H1 (cell line): ENCODE results near the gene TNS3. TPM values are rescaled to one million over a fixed set of nuclear protein-coding genes. Genes with fewer than 3 reads are reported as not detected.

Experiments
- CEBPB ChIP-seq: IDR thresholded peaks from 2 replicates; pipeline ENCODE4 v1.6.1; 2012; ENCODE audit warnings: low read depth, low read length
- GABPA ChIP-seq: IDR thresholded peaks from 2 replicates; pipeline ENCODE4 v1.6.1; 2011; ENCODE audit warnings: mild to moderate bottlenecking, low read length, moderate library complexity, borderline replicate concordance; ENCODE audit not compliant: insufficient read depth
- JUND ChIP-seq: IDR thresholded peaks from 2 replicates; pipeline ENCODE4 v1.6.1; 2011; ENCODE audit warnings: mild to moderate bottlenecking, improper control_type of control experiment, low read length
- SP2 ChIP-seq: IDR thresholded peaks from 2 replicates; pipeline ENCODE4 v1.6.1; 2012; ENCODE audit warnings: mild to moderate bottlenecking, low read length, inconsistent platforms
- polyA plus RNA-seq, 7 experiments: library from polyadenylated mRNA; depleted of rRNA in 3 of 7; stranded (reverse) in 5 of 7; unstranded in 2 of 7; fragments of >200 nt in 5 of 7; fragments of 200-250 nt in 2 of 7; gene quantifications; 1 replicate in 5 of 7; 2 replicates in 1 of 7; 4 replicates in 1 of 7; pipeline versions ENCODE4 v1.2.1 to v1.2.3, GENCODE V29; 2011 to 2013; ENCODE audit warnings: missing spikeins in 2 of 7, mixed read lengths in 2 of 7
- total RNA-seq: library from RNA; stranded (reverse); fragmentation: NEBNext Ultra II Directional; extraction: Animal tissue kit (Norgen Biotek cat#: 25700); gene quantifications from 2 replicates; pipeline ENCODE4 v1.2.1, GENCODE V29; 2021

The TNS3 gene
- total and polyA plus RNA-seq, 2 of the 8 experiments (the other 6 are each of a cell fraction or from before 2014, with no cell fraction given): 11.9 to 24.2 TPM

DNA sequence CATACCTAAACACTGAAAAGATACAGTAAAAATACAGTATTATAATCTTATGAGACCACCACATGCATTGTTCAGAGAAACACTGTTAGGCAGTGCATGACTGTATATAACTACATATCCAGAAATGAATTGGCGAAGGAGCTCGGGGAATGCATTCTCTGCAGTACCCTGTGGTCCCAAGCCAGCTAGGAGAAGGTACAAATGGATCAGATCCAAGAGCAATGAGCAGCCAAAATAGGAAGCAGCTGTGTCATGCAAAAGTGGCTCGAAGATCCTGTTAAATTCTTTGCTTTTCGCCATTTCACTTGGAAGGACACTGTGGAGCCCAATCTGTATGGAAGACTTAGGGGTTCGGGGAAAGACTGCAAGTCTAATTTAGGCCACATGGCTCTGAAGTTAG, 334.8 kb downstream of the TNS3 start (continued):
- TF ChIP-seq GABPA (no peak), CEBPB (no peak), SP2 (no peak), JUND (no peak)
